ENCODE results near the gene TTC28.

GRCh38 chr22:28716686-28717085 is 37.0 kb upstream of the TTC28 start:
- TF ChIP-seq, protein P1, sequence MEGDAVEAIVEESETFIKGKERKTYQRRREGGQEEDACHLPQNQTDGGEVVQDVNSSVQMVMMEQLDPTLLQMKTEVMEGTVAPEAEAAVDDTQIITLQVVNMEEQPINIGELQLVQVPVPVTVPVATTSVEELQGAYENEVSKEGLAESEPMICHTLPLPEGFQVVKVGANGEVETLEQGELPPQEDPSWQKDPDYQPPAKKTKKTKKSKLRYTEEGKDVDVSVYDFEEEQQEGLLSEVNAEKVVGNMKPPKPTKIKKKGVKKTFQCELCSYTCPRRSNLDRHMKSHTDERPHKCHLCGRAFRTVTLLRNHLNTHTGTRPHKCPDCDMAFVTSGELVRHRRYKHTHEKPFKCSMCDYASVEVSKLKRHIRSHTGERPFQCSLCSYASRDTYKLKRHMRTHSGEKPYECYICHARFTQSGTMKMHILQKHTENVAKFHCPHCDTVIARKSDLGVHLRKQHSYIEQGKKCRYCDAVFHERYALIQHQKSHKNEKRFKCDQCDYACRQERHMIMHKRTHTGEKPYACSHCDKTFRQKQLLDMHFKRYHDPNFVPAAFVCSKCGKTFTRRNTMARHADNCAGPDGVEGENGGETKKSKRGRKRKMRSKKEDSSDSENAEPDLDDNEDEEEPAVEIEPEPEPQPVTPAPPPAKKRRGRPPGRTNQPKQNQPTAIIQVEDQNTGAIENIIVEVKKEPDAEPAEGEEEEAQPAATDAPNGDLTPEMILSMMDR (IDR thresholded peaks at IDR 0.05), result no peak
- no peak for TF ChIP-seq POLR2A (IDR thresholded peaks at IDR 0.05)

All from thyroid gland (tissue), 4 donors.